ENCODE measurements around the gene FGR. TPM values are rescaled to one million over a fixed set of nuclear protein-coding genes. Genes with fewer than 3 reads are reported as not detected.

The FGR gene
- total and polyA plus RNA-seq, 2 experiments from 2014 or later, result not detected

- H3K79me2 ChIP-seq (ENCODE audit: insufficient read depth), result peaks cover 56% of the 10 kb centered on the region
- H3F3A ChIP-seq (ENCODE audit: insufficient read depth), result no peaks in the 10 kb centered on the region
- H2AFZ ChIP-seq, result peak overlapping the region; percentile 87; the same call in 1 of the 2 replicates
- peak overlapping the region; percentile 43 for H3K27ac ChIP-seq
- in situ Hi-C loops (cut with MboI), result loop anchor here (25.0 kb wide), 2 partner anchors 190 to 490 kb away; no protein-coding TSS in a partner anchor
- H4K20me1 ChIP-seq (ENCODE audit: insufficient read depth), result no peaks in the 10 kb centered on the region
- no peaks in the 10 kb centered on the region for H3K9me3 ChIP-seq (ENCODE audit: low read depth)
- no peaks in the 10 kb centered on the region for H3K36me3 ChIP-seq (ENCODE audit: low read depth)
- peak overlapping the region; percentile 84 for H3K4me3 ChIP-seq
- peak overlapping the region; percentile 95 for H3K4me2 ChIP-seq (ENCODE audit: unreplicated experiment)
- DNase-seq, result peak; percentile 78
- no peaks in the 10 kb centered on the region for H3K27me3 ChIP-seq (replicated peaks; ENCODE audit: insufficient read depth)
- TF ChIP-seq EZH2 (IDR thresholded peaks at IDR 0.05; ENCODE audit: insufficient read depth, poor library complexity, severe bottlenecking) (no peak), EZH2phosphoT487 (IDR thresholded peaks at IDR 0.05; ENCODE audit: insufficient read depth, low read depth) (no peak)
- 1 to 3% methylated on average over 22 to 54 of the region's 54 CpGs for WGBS, 2 experiments (ENCODE audit: low coverage in 1 of 2, low lambda C conversion rate in 2 of 2, missing lambda C conversion rate in 2 of 2)
- H3K4me1 ChIP-seq (ENCODE audit: insufficient read depth), result peaks cover 35% of the 10 kb centered on the region
- peak overlapping the region; percentile 80 for H3K9ac ChIP-seq
- H3K9me2 ChIP-seq (ENCODE audit: insufficient read depth), result no peaks in the 10 kb centered on the region
These were observed 32.3 kb downstream of the FGR start for GRCh38 chr1:27602462-27603308.

GRCh38 chr1:27601771-27602461 lies 33.1 kb downstream of the FGR start:
- no peaks in the 10 kb centered on the region for H3K36me3 ChIP-seq (ENCODE audit: low read depth)
- H3K79me2 ChIP-seq (ENCODE audit: insufficient read depth), result peaks cover 64% of the 10 kb centered on the region
- H4K20me1 ChIP-seq (ENCODE audit: insufficient read depth), result no peaks in the 10 kb centered on the region
- H3K4me3 ChIP-seq, result peak overlapping the region; percentile 84
- in situ Hi-C loops (cut with MboI), result loop anchor here (25.0 kb wide), 2 partner anchors 190 to 490 kb away; no protein-coding TSS in a partner anchor
- 3% methylated on average over 17 to 22 of the region's 23 CpGs for WGBS, 2 experiments (ENCODE audit: low coverage in 1 of 2, low lambda C conversion rate in 2 of 2, missing lambda C conversion rate in 2 of 2)
- peak overlapping the region; percentile 95 for H3K4me2 ChIP-seq (ENCODE audit: unreplicated experiment)
- peak overlapping the region; percentile 80 for H3K9ac ChIP-seq
- peak; percentile 68 for DNase-seq
- no peaks in the 10 kb centered on the region for H3K27me3 ChIP-seq (replicated peaks; ENCODE audit: insufficient read depth)
- no peaks in the 10 kb centered on the region for H3F3A ChIP-seq (ENCODE audit: insufficient read depth)
- H3K9me3 ChIP-seq (ENCODE audit: low read depth), result no peaks in the 10 kb centered on the region
- H3K27ac ChIP-seq, result peak overlapping the region; percentile 43
- peaks cover 41% of the 10 kb centered on the region for H3K4me1 ChIP-seq (ENCODE audit: insufficient read depth)
- no peaks in the 10 kb centered on the region for H3K9me2 ChIP-seq (ENCODE audit: insufficient read depth)
- peak overlapping the region; percentile 35 for H2AFZ ChIP-seq
- TF ChIP-seq EZH2phosphoT487 (IDR thresholded peaks at IDR 0.05; ENCODE audit: insufficient read depth, low read depth), result no peak
- TF ChIP-seq EZH2 (IDR thresholded peaks at IDR 0.05; ENCODE audit: insufficient read depth, poor library complexity, severe bottlenecking), result no peak

- no peaks in the 10 kb centered on the region for H3K36me3 ChIP-seq (ENCODE audit: low read depth)
- H3K9me3 ChIP-seq (ENCODE audit: low read depth), result no peaks in the 10 kb centered on the region
- no peaks in the 10 kb centered on the region for H3K9me2 ChIP-seq (ENCODE audit: insufficient read depth)
- peak overlapping the region; percentile 43 for H3K27ac ChIP-seq
- in situ Hi-C loops (cut with MboI), result loop anchor here (25.0 kb wide), 2 partner anchors 189 to 489 kb away; no protein-coding TSS in a partner anchor
- H2AFZ ChIP-seq, result no peak overlapping the region
- DNase-seq, result peak; percentile 60
- H3K4me1 ChIP-seq (ENCODE audit: insufficient read depth), result peaks cover 38% of the 10 kb centered on the region
- no peaks in the 10 kb centered on the region for H4K20me1 ChIP-seq (ENCODE audit: insufficient read depth)
- peak overlapping the region; percentile 95 for H3K4me2 ChIP-seq (ENCODE audit: unreplicated experiment)
- TF ChIP-seq EZH2 (IDR thresholded peaks at IDR 0.05; ENCODE audit: insufficient read depth, poor library complexity, severe bottlenecking) (no peak), EZH2phosphoT487 (IDR thresholded peaks at IDR 0.05; ENCODE audit: insufficient read depth, low read depth) (no peak)
- peak overlapping the region; percentile 84 for H3K4me3 ChIP-seq
- peak overlapping the region; percentile 80 for H3K9ac ChIP-seq
- H3F3A ChIP-seq (ENCODE audit: insufficient read depth), result no peaks in the 10 kb centered on the region
- peaks cover 70% of the 10 kb centered on the region for H3K79me2 ChIP-seq (ENCODE audit: insufficient read depth)
- no peaks in the 10 kb centered on the region for H3K27me3 ChIP-seq (replicated peaks; ENCODE audit: insufficient read depth)
These were observed 33.6 kb downstream of the FGR start for GRCh38 chr1:27601321-27601770.

- Histone ChIP-seq H4K20me1 (ENCODE audit: insufficient read depth) (no peaks in the 10 kb centered on the region), H3K79me2 (ENCODE audit: insufficient read depth) (peaks cover 77% of the 10 kb centered on the region), H3F3A (ENCODE audit: insufficient read depth) (no peaks in the 10 kb centered on the region), H3K36me3 (ENCODE audit: low read depth) (no peaks in the 10 kb centered on the region), H3K4me1 (ENCODE audit: insufficient read depth) (peaks cover 45% of the 10 kb centered on the region), H3K4me3 (peak overlapping the region; percentile 84), H3K9me2 (ENCODE audit: insufficient read depth) (no peaks in the 10 kb centered on the region), H3K9me3 (ENCODE audit: low read depth) (no peaks in the 10 kb centered on the region), H3K27me3 (replicated peaks; ENCODE audit: insufficient read depth) (no peaks in the 10 kb centered on the region), H3K27ac (peak overlapping the region; percentile 43), H3K9ac (peak overlapping the region; percentile 80), H3K4me2 (ENCODE audit: unreplicated experiment) (peak overlapping the region; percentile 95), H2AFZ (no peak overlapping the region)
- DNase-seq, result no peak
- in situ Hi-C loops (cut with MboI), result loop anchor here (25.0 kb wide), 2 partner anchors 188 to 488 kb away; no protein-coding TSS in a partner anchor
- TF ChIP-seq EZH2 (IDR thresholded peaks at IDR 0.05; ENCODE audit: insufficient read depth, poor library complexity, severe bottlenecking), result no peak
- no peak for TF ChIP-seq EZH2phosphoT487 (IDR thresholded peaks at IDR 0.05; ENCODE audit: insufficient read depth, low read depth)
- WGBS, 2 experiments (ENCODE audit: low coverage in 1 of 2, low lambda C conversion rate in 2 of 2, missing lambda C conversion rate in 2 of 2), result 56 to 57% methylated on average over 3 of the region's 3 CpGs
These were observed 34.3 kb downstream of the FGR start for GRCh38 chr1:27600498-27601175.

All from GM23248 (cell line).